HCT116 (cell line): Measurements from ENCODE around the gene IGF2.

ENCODE experiments used
- CEBPB ChIP-seq: IDR thresholded peaks from 2 replicates; pipeline ENCODE4 v1.6.1; 2012; ENCODE audit warnings: low read depth
- CTCF ChIP-seq, 3 experiments: fragments of 200-600 bp in 1 of 3; sonication (generic) in 1 of 3; IDR thresholded peaks in 2 of 3; conservative IDR thresholded peaks in 1 of 3; 2 replicates each; pipeline ENCODE4 v1.5.1; 2012 to 2017; ENCODE audit warnings: low read depth in 2 of 3, low read length in 2 of 3, antibody characterized with exemption in 1 of 3, borderline replicate concordance in 1 of 3, control low read depth in 1 of 3, mild to moderate bottlenecking in 1 of 3, mixed read lengths in 1 of 3, mixed run types in 1 of 3, moderate library complexity in 1 of 3; ENCODE audit not compliant: insufficient read depth in 1 of 3
- ELF1 ChIP-seq: IDR thresholded peaks from 2 replicates; pipeline ENCODE4 v1.6.1; 2012; ENCODE audit warnings: low read depth, borderline replicate concordance
- EZH2 ChIP-seq: fragments of 200-600 bp; sonication (generic); IDR thresholded peaks from 2 replicates; pipeline ENCODE4 v1.6.1; 2017; ENCODE audit warnings: antibody characterized with exemption, mixed run types
- EZH2phosphoT487 ChIP-seq: fragments of 200-600 bp; IDR thresholded peaks from 2 replicates; pipeline ENCODE4 v1.6.1; 2018; ENCODE audit warnings: antibody characterized with exemption, borderline replicate concordance
- JUND ChIP-seq: IDR thresholded peaks from 2 replicates; pipeline ENCODE4 v1.6.1; 2012
- MAX ChIP-seq: IDR thresholded peaks from 2 replicates; pipeline ENCODE4 v1.6.1; 2012
- POLR2AphosphoS5 ChIP-seq: IDR thresholded peaks from 2 replicates; pipeline ENCODE4 v1.6.1; 2011; ENCODE audit warnings: mild to moderate bottlenecking, low read depth, low read length, moderate library complexity
- SIN3A ChIP-seq: IDR thresholded peaks from 2 replicates; pipeline ENCODE4 v1.6.1; 2012; ENCODE audit warnings: low read depth
- ZNF274 ChIP-seq: fragments of 200-500 bp; sonication (Bioruptor generic); IDR thresholded peaks from 2 replicates; pipeline ENCODE4 v1.6.1; 2014; ENCODE audit warnings: mild to moderate bottlenecking, low read depth, low read length, inconsistent platforms

DNA sequence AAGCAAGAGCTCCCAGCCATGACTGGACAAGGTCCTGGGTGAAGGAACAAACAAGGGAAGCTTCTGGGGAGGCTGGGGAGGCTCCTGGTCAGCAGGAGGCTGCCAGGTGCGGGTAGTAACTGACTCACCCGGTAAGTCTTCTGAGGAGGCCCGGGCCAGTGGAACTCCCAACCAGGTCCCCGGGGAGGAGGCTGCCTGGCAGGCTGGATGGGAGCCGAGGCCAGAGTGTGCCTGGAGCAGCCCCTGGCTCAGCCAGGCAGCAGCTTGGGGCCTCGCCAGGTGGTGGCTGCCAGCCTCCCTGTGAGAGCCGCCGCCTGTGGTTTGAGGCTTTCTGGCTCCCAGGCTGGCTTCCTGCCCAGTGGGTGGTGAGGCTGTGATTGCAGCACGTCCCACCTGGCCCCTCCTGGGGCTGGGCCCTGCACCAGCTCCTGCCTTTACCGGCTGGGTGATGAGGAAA is 46.2 kb downstream of the IGF2 start:
- TF ChIP-seq ZNF274 (no peak), SIN3A (no peak), CTCF (IDR thresholded peaks at IDR 0.05 in 2 of 3, conservative IDR thresholded peaks at IDR 0.05 in 1 of 3; ENCODE audit: borderline replicate concordance in 1 of 3, insufficient read depth in 1 of 3, low read depth in 2 of 3, low read length in 2 of 3) (no peak), CEBPB (no peak), EZH2phosphoT487 (no peak), ELF1 (no peak), POLR2AphosphoS5 (no peak), EZH2 (no peak), MAX (no peak), JUND (no peak)
